ENCODE measurements around the gene LAMC2. TPM values are rescaled to one million over a fixed set of nuclear protein-coding genes. Genes with fewer than 3 reads are reported as not detected.
A peak's percentile ranks its signal among the peaks of the same experiment; 100 is the strongest.

LAMC2 gene
- polyA plus RNA-seq, 1 donor (not counting 4 experiments of a cell fraction or from before 2014, with no cell fraction given), result 1,627 TPM

DNA sequence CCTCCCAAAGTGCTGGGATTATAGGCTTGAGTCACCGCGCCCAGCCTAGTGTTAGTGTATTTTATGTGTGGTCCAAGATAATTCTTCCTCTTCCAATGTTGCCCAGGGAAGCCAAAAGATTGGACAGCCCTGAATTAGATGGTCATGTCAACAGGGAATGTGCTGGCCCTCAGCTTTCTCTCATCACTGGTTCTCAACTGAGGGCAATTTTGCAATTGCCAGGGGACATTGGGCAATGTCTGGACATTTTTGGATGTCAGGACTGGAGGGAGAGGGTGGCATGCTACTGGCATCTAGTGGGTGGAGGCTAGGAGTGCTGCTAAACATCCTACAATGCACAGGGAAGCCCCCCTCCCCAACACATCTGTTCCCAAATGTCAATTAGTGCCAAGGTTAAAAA is 95.0 kb downstream of the LAMC2 start:
- H3K4me2 ChIP-seq (ENCODE audit: control insufficient read depth, extremely low read depth, insufficient read depth, low read depth, low read length), result peak overlapping the region; percentile 3
- no peaks in the 10 kb centered on the region for H3K9me3 ChIP-seq (ENCODE audit: control insufficient read depth, low read depth, low read length)
- H3K4me1 ChIP-seq (ENCODE audit: control insufficient read depth, extremely low read depth, insufficient read depth, low read length), result peaks cover 63% of the 10 kb centered on the region
- DNase-seq (ENCODE audit: low read depth, low spot score) (no peak), FAIRE-seq (peak; percentile 57)
- no peaks in the 10 kb centered on the region for H3K27me3 ChIP-seq (ENCODE audit: control insufficient read depth, extremely low read depth, insufficient read depth, low read length)
- H2AFZ ChIP-seq (ENCODE audit: control insufficient read depth, low read length), result no peak overlapping the region
- dilution Hi-C loops (cut with MboI; ENCODE audit: extremely low pct_ligation_motif_present, low sequenced_read_pairs), result no loop called here
- no peaks in the 10 kb centered on the region for H4K20me1 ChIP-seq (ENCODE audit: control insufficient read depth, extremely low read depth, insufficient read depth, low read length)
- TF ChIP-seq, protein P1, sequence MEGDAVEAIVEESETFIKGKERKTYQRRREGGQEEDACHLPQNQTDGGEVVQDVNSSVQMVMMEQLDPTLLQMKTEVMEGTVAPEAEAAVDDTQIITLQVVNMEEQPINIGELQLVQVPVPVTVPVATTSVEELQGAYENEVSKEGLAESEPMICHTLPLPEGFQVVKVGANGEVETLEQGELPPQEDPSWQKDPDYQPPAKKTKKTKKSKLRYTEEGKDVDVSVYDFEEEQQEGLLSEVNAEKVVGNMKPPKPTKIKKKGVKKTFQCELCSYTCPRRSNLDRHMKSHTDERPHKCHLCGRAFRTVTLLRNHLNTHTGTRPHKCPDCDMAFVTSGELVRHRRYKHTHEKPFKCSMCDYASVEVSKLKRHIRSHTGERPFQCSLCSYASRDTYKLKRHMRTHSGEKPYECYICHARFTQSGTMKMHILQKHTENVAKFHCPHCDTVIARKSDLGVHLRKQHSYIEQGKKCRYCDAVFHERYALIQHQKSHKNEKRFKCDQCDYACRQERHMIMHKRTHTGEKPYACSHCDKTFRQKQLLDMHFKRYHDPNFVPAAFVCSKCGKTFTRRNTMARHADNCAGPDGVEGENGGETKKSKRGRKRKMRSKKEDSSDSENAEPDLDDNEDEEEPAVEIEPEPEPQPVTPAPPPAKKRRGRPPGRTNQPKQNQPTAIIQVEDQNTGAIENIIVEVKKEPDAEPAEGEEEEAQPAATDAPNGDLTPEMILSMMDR (optimal IDR thresholded peaks at IDR 0.05 in 1 of 3, IDR thresholded peaks at IDR 0.05 in 1 of 3, conservative IDR thresholded peaks at IDR 0.05 in 1 of 3; ENCODE audit: extremely low read depth in 1 of 3, insufficient read depth in 2 of 3, low read length in 3 of 3), result peak in 1 of 3 experiments; percentile 77
- TF ChIP-seq EZH2 (IDR thresholded peaks at IDR 0.05; ENCODE audit: low read length), result no peak
- no peak overlapping the region for H3K4me3 ChIP-seq (ENCODE audit: control insufficient read depth in 2 of 3, extremely low read depth in 1 of 3, insufficient read depth in 2 of 3, low read depth in 1 of 3, low read length in 3 of 3)
- H3K9me1 ChIP-seq (ENCODE audit: control insufficient read depth, extremely low read depth, insufficient read depth, low read length), result no peaks in the 10 kb centered on the region
- no peak overlapping the region for H3K9ac ChIP-seq (ENCODE audit: control insufficient read depth, extremely low read depth, insufficient read depth, low read length)
- no peaks in the 10 kb centered on the region for H3K79me2 ChIP-seq (ENCODE audit: control insufficient read depth, insufficient read depth, low read length)
- no peaks in the 10 kb centered on the region for H3K36me3 ChIP-seq (ENCODE audit: control insufficient read depth in 2 of 2, extremely low read depth in 1 of 2, insufficient read depth in 2 of 2, low read length in 2 of 2)
- peak overlapping the region; percentile 22 for H3K27ac ChIP-seq (ENCODE audit: control insufficient read depth, insufficient read depth, low read length)

DNA sequence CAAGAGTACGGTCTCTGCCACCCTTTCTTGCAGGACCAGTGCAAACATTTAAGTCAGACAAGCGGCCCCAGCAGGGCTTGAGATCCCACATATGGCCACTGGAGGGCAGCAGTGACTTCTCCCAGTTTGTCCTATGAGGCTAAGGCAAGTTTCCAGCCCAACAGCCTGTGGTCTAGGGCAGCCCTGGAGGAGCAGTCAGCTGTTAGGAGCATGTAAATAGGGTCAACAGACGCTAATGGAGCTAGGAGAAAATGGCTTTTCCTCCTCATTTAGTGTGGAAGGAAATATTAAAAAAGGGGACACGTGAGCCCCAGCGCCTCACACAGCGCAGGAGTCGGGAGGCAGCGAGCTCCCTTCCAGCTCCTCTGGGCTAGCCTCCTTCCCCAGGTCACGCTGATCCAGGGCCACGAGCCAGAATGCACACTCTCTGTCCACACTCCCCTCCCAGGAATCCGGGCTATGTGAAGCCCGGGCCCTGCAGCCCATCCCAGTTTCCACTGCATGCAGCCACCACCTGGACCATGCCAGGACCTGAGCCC is 95.6 kb downstream of the LAMC2 start:
- H3K36me3 ChIP-seq (ENCODE audit: control insufficient read depth in 2 of 2, extremely low read depth in 1 of 2, insufficient read depth in 2 of 2, low read length in 2 of 2), result no peaks in the 10 kb centered on the region
- no peaks in the 10 kb centered on the region for H4K20me1 ChIP-seq (ENCODE audit: control insufficient read depth, extremely low read depth, insufficient read depth, low read length)
- peak overlapping the region; percentile 24 for H3K9ac ChIP-seq (ENCODE audit: control insufficient read depth, extremely low read depth, insufficient read depth, low read length)
- DNase-seq (ENCODE audit: low read depth, low spot score) (no peak), FAIRE-seq (peak; percentile 84)
- dilution Hi-C loops (cut with MboI; ENCODE audit: extremely low pct_ligation_motif_present, low sequenced_read_pairs), result no loop called here
- H3K4me1 ChIP-seq (ENCODE audit: control insufficient read depth, extremely low read depth, insufficient read depth, low read length), result peaks cover 63% of the 10 kb centered on the region
- TF ChIP-seq, protein P1 (optimal IDR thresholded peaks at IDR 0.05 in 1 of 3, IDR thresholded peaks at IDR 0.05 in 1 of 3, conservative IDR thresholded peaks at IDR 0.05 in 1 of 3; ENCODE audit: extremely low read depth in 1 of 3, insufficient read depth in 2 of 3, low read length in 3 of 3), result peak; percentile 79 to 92 (median 86)
- no peak for TF ChIP-seq EZH2 (IDR thresholded peaks at IDR 0.05; ENCODE audit: low read length)
- no peak overlapping the region for H3K4me3 ChIP-seq (ENCODE audit: control insufficient read depth in 2 of 3, extremely low read depth in 1 of 3, insufficient read depth in 2 of 3, low read depth in 1 of 3, low read length in 3 of 3)
- H3K9me1 ChIP-seq (ENCODE audit: control insufficient read depth, extremely low read depth, insufficient read depth, low read length), result no peaks in the 10 kb centered on the region
- no peaks in the 10 kb centered on the region for H3K79me2 ChIP-seq (ENCODE audit: control insufficient read depth, insufficient read depth, low read length)
- no peaks in the 10 kb centered on the region for H3K27me3 ChIP-seq (ENCODE audit: control insufficient read depth, extremely low read depth, insufficient read depth, low read length)
- H2AFZ ChIP-seq (ENCODE audit: control insufficient read depth, low read length), result no peak overlapping the region
- peak overlapping the region; percentile 17 for H3K4me2 ChIP-seq (ENCODE audit: control insufficient read depth, extremely low read depth, insufficient read depth, low read depth, low read length)
- no peaks in the 10 kb centered on the region for H3K9me3 ChIP-seq (ENCODE audit: control insufficient read depth, low read depth, low read length)
- no peak overlapping the region for H3K27ac ChIP-seq (ENCODE audit: control insufficient read depth, insufficient read depth, low read length)
